Central memory CD4-positive, alpha-beta T cell (primary cell): Measurements from ENCODE around the gene BCL2L1.
"Not testable (repeated sequence)": the region's sequence is repeated elsewhere in the genome, so short reads cannot be mapped to it uniquely, and the experiment has no call there.

Source experiments
- DNase-seq: peaks from one replicate; pipeline ENCODE4 v3.0.0; 2022
- total RNA-seq, 3 experiments: gene quantifications; one replicate each; lab custom pipeline; 2026; lab: John Stamatoyannopoulos, UW

The BCL2L1 gene
- total RNA-seq, result 19.2 to 293 (median 21.4) reads per million in 3 experiments

- DNase-seq, result peak; percentile 58
These were observed at the start of gene BCL2L1 for GRCh38 chr20:31722257-31723068. Gene BCL2L1, minus strand, starts transcription at chr20:31722868. Its CDS starts 650 bp downstream, at chr20:31722218.

- no peak for DNase-seq
These were observed 47.6 kb upstream of the BCL2L1 start for GRCh38 chr20:31770243-31770642.

GRCh38 chr20:31769681-31770080 lies 47.0 kb upstream of the BCL2L1 start:
- no peak for DNase-seq

DNA sequence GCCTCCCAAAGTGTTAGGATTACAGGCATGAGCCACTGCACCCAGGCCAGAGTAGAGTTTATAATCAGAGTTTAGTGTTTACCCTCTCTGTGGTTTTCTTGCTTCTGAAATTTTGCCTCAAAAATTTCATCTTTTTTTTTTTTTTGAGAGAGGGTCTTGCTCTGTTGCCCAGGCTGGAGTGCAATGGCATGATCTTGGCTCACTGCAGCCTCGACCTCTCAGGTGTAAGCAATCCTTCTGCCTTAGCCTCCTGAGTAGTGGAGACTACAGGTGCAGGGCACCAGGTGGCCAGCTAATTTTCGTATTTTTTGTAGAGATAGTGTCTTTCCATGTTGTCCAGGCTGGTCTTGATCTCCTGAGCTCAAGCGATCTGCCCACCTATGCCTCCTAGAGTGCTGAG lies 45.1 kb upstream of the BCL2L1 start:
- no peak for DNase-seq

DNA sequence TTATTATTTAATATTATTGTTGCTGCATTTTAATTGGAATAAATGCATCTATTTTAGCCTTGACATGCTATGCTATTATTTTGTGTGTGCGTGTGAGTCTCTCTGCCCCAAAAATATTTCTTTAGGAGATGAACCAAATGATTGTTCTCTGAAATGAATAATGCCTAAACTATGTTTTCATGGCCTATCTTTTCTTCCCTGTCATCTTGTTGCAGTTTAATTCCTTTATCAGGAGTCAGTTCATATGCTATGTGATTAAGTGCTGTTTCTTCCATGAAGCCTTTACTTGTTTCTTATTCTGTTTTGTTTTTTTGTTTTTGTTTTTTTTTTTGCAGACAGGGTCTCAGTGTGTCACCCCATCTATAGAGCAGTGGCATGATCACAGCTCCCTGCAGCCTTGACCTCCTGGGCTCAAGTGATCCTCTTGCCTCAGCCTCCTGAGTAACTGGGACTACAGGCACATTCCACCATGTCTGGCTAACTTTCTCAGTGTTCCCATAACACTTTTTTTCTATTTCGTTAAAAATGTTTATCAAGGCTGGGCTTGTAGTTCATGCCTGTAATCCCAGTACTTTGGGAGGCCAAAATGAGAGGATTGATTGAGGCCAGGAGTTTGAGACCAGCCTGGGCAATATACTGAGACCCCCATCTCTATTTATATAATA lies 42.1 kb upstream of the BCL2L1 start:
- DNase-seq, result no peak

GRCh38 chr20:31760519-31761240 lies 38.0 kb upstream of the BCL2L1 start:
- DNase-seq, result no peak

DNA sequence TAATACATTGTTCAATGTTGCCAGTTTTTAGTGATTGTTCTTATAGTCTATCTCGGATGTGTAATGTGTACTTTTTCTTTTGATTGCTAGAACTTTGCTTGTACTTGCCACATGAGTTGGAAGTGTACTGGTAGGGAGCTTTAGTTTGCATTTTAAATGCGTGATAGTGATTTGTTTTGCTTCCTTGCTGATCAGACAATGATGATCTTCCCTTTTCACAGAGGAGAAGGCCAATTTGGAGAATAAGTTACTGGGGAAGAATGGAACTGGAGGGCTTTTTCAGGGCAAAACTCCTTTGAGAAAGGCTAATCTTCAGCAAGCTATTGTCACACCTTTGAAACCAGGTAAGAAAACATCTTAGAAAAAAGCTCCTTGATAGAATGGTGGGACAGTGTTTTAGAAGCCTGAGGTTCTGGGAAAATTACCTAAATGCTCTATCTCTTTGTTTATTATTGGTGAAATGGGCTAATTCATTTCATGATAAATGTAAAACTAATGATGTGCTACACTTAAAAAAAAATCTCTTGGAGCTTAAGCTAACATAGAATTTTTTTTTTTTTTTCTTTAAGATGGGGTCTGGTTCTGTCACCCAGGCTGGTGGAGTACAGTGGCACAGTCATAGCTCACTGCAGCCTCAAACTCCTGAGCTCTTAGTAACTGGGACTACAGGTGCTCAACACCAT lies 37.3 kb upstream of the BCL2L1 start:
- no peak for DNase-seq

GRCh38 chr20:31758991-31759390 lies 36.3 kb upstream of the BCL2L1 start:
- DNase-seq, result no peak

DNA sequence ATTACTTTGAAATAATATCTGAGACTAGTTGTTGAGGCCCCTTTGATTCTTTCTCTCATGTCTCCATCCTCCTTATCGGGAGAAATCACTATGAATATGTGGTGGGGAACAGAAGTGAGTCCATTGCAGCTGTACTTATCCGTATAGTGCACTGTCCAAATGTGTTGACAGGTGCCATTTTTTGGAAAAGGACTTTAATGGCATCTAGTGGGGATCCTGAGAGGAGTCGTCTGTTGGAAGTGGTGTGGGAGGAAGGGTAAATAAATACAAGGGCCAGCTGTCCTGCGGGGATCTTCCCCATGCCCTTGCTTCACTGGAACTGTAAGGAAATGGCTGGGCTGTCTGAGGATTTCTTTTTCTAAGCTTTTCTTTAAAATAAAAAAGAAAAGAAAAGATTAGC lies 35.9 kb upstream of the BCL2L1 start:
- no peak for DNase-seq

DNA sequence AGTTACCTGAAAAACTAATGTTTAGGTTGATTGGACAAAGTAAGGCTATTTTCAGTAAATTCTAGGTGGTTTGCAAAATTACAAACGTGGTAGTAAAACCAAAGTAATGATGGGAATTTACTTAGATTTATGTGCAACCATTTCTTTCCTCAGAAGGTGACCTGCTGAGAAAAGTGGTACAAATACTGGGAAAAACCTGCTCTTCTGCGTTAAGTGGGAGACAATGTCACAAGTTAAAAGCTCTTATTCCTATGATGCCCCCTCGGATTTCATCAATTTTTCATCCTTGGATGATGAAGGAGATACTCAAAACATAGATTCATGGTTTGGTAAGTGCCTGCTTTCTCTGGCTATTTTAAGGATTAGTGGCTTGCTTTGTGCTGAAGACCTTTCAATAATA lies 34.6 kb upstream of the BCL2L1 start:
- no peak for DNase-seq

GRCh38 chr20:31751126-31751525 lies 28.5 kb upstream of the BCL2L1 start:
- no peak for DNase-seq

- no peak for DNase-seq
These were observed 26.6 kb upstream of the BCL2L1 start for GRCh38 chr20:31749223-31749622.

DNA sequence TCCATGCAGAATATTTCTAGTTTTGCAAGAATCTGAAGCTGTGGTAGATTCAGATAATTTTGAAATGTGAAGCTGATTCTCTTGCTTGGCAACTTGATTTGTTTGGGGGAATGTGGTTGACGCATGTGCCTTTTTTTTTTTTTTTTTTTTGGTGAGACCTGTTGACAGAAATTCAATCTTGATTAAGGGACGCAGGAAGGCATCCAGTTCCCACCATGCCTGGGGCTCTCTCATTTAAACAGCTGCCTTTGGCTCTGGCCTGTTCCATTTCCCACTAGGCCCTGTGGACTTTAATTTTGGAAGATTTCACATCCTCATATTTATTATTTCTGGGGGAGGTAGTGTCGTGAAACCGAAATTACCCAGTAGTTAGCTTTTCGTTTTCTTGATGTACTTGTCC lies 25.0 kb upstream of the BCL2L1 start:
- no peak for DNase-seq

DNA sequence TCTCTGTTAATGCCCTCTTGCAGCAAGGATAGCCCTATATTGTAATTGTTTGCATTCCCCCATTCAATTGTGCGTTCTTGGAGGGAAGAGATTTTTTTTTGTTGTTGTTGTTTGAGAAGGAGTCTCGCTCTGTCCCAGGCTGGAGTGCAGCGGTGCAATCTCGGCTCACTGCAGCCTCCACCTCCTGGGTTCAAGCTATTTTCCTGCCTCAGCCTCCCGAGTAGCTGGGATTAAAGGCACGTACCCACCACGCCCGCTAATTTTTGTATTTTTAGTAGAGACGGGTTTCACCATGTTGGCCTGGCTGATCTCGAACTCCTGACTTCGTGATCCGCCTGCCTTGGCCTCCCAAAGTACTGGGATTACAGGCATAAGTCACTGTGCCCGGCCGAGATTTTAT lies 24.4 kb upstream of the BCL2L1 start:
- DNase-seq, result not testable (repeated sequence)

GRCh38 chr20:31746068-31746878 lies 23.6 kb upstream of the BCL2L1 start:
- no peak for DNase-seq

GRCh38 chr20:31740656-31741323 lies 18.1 kb upstream of the BCL2L1 start:
- DNase-seq, result no peak

DNA sequence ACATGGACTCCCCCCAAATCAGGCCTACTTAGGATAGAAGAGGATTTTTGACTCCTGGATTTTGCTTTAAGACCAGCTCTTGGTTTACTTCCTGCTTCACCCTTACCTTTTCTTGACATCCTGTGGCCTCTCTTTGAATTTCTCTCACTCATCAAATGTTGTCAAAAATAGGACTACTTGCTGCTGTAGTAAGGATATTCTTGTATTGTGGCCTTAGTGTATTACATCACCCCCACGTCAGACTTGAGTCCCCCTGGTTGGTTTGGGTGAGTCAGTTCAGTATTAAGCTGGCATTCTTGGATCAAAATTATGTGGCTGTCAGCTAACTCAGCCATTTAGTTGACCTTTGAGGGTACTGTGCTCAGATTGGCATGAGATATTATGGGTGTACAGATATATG lies 17.5 kb upstream of the BCL2L1 start:
- DNase-seq, result no peak

- DNase-seq, result no peak
These were observed 16.9 kb upstream of the BCL2L1 start for GRCh38 chr20:31739550-31739977.

DNA sequence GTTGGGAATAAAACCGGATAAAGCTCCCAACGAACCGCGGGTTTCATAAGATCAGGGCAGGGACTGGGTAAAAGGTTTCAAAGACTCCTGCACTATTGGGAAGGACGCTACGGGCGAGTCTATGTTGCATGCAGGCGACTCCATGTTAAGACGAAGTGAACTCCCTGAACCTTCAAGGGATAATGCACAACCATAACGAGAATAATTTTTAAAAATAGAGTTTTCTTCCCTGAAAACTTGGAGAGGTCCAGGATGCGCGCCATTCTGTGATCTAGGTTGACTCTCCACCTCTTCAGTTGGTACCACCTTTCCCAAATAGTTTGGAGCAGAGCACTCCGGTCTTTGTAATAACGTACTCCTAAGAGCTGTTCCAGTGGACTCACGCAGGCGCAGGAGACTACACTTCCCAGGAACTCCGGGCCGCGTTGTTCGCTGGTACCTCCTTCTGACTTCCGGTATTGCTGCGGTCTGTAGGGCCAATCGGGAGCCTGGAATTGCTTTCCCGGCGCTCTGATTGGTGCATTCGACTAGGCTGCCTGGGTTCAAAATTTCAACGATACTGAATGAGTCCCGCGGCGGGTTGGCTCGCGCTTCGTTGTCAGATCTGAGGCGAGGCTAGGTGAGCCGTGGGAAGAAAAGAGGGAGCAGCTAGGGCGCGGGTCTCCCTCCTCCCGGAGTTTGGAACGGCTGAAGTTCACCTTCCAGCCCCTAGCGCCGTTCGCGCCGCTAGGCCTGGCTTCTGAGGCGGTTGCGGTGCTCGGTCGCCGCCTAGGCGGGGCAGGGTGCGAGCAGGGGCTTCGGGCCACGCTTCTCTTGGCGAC lies 16.3 kb upstream of the BCL2L1 start, which contains the start of gene TPX2:
TPX2 (plus strand) TSS at position 562 of the 821 bp plus-strand sequence. CDS start 18,187 bp downstream, outside the sequence.
- peak; percentile 69 for DNase-seq

DNA sequence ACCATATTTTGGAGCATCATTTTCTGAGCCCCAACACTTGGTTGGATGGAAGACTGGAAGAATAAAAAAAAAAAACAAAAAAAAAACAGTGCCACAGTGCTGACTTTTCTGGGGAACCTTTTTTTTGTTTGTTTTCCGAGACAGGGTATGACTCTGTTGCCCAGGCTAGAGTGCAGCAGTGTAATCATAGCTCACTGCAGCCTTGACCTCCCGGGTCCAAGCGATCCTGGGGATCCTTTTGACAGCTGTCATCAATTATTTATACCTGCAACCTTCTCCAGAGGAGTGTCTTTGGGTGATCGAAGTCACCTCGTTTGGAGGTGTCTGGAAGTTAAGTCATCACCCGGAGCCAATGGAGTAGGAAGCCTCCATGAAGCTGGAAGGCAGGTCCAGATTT lies 8.7 kb upstream of the BCL2L1 start:
- no peak for DNase-seq
